Esophagus (tissue), 2 donors: ENCODE results near the gene SLC17A3. TPM values are rescaled to one million over a fixed set of nuclear protein-coding genes. Genes with fewer than 3 reads are reported as not detected.

Experiments used
- H3K27ac ChIP-seq, 2 donors: one replicate each; pipeline ENCODE4 v1.5.1; 2013; ENCODE audit warnings: low read depth in 2 of 2, mild to moderate bottlenecking in 2 of 2, inconsistent platforms in 1 of 2, low read length in 1 of 2, moderate library complexity in 1 of 2
- H3K27me3 ChIP-seq, 2 donors: one replicate each; pipeline ENCODE4 v1.6.1; 2013; ENCODE audit warnings: low read length in 2 of 2, control low read depth in 1 of 2, mild to moderate bottlenecking in 1 of 2; ENCODE audit not compliant: insufficient read depth in 2 of 2, control insufficient read depth in 1 of 2
- H3K36me3 ChIP-seq, 2 donors: one replicate each; pipeline ENCODE4 v1.6.1; 2013; ENCODE audit warnings: low read length in 1 of 2; ENCODE audit not compliant: control insufficient read depth in 2 of 2, insufficient read depth in 2 of 2
- H3K4me1 ChIP-seq, 2 donors: one replicate each; pipeline ENCODE4 v1.6.1; 2013; ENCODE audit warnings: low read length in 1 of 2; ENCODE audit not compliant: control insufficient read depth in 2 of 2, insufficient read depth in 2 of 2
- H3K4me3 ChIP-seq, 2 donors: one replicate each; pipeline ENCODE4 v1.5.1; 2013; ENCODE audit warnings: low read length in 2 of 2, mild to moderate bottlenecking in 2 of 2, low read depth in 1 of 2, moderate library complexity in 1 of 2
- H3K9me3 ChIP-seq, 2 donors: one replicate each; pipeline ENCODE4 v1.6.1; 2013; ENCODE audit warnings: mild to moderate bottlenecking in 2 of 2, low read depth in 1 of 2, low read length in 1 of 2, moderate library complexity in 1 of 2; ENCODE audit not compliant: control insufficient read depth in 2 of 2, insufficient read depth in 1 of 2
- WGBS, 2 donors: extraction: QIAGEN DNeasy Blood & Tissue Kit; methylation state at CpG; one replicate each; pipeline ENCODE4 v1.1.7; 2013; 5-methylcytosine and 5-hydroxymethylcytosine counted together
- polyA plus RNA-seq, 2 donors: library from polyadenylated mRNA; stranded (reverse); fragments of 200-250 nt; gene quantifications; one replicate each; pipeline ENCODE4 v1.2.3, GENCODE V29; 2013
- donor health status: healthy with polysubstance abuse.
- donor health status: Bipolar disorder and iron deficiency.

The SLC17A3 gene
- polyA plus RNA-seq, 2 donors = not detected

DNA sequence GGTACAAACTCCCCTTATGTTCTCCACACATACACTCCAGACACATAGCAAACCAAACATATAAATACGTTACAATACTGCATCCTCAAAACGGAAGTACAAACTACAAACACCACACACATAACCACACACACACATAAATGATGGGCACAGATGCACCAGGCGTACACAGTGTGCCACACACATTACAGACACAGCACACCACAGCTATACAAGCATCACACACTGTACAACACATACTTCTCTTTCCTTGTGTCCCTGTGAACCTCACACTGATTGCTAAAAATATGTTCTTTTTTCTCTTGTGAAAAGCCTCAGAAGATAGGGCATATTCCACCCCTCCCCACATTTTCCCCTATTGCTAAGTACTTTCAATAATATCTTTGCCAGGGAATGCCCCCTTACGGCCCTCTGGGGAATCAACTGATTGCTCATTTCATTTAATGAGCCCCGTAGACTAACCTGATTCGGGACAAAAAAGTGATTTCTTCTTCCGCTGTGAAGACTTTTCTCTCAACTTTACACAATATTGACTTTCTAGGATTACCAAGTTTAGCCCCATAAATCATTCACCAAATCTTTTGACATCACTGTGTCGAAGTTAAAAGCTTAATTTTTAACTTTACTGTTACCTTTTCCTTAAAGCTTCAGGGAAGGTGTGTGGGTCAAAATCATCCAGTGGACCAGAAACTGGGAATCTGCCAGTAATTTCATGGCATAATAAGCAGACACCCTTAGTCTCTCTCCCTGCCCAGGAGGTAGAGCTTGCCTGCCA lies 42.3 kb downstream of the SLC17A3 start, which contains the start of gene SLC17A1:
TSS of gene SLC17A1 (minus strand) at position 521 of the 775 bp plus-strand sequence. CDS start 1,495 bp downstream, outside the sequence.
- Histone ChIP-seq H3K4me3 (no peak within 1 kb of the TSS), H3K4me1 (no peaks in the 10 kb centered on the region), H3K27me3 (no peaks in the 10 kb centered on the region), H3K27ac (no peak within 1 kb of the TSS), H3K9me3 (no peaks in the 10 kb centered on the region), H3K36me3 (no peaks in the 10 kb centered on the region)
- 54 to 57% methylated on average over 8 of the region's 8 CpGs for WGBS, 2 donors

DNA sequence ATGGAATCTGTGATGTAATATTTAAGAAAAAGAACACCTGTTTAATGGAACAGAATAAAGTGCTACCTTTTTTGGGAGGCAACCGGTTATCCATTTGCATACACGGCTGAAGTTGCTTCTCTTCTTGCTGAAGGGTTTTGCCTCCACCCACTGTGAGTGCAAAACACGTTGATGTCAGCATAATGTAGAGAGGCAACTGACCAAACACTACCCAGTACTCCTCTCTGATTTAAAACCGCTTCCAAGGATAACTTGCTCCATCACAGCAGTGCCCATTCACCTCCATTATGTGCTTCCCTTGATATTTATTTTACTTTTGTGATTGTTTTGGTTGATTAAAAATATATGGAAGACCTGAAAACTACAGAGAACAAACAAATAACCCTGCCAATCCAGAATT lies 43.6 kb downstream of the SLC17A3 start:
- H3K36me3 ChIP-seq = no peaks in the 10 kb centered on the region
- 66 to 68% methylated on average over 4 of the region's 4 CpGs for WGBS, 2 donors
- no peaks in the 10 kb centered on the region for H3K27me3 ChIP-seq
- no peaks in the 10 kb centered on the region for H3K4me1 ChIP-seq
- no peak overlapping the region for H3K27ac ChIP-seq
- H3K9me3 ChIP-seq = no peaks in the 10 kb centered on the region
- H3K4me3 ChIP-seq = no peak overlapping the region

DNA sequence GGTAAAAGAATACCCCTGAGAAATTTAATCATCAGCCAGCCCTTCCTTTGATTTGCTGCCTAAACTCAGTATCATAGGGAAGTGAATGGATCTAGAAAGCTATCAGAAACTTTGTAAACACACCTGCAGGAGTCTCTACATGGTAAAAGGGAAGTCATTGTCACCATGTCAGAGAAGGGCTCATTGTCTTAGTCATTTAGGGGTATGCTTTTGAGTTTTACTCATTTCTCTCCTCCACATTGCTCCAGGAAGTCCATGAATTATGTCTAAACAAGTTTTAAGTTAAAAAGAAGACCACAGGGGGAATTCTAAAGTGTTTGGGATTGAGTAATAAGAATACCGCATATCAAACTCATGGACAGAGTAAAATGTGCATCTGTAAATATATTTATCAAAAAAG lies 44.7 kb downstream of the SLC17A3 start:
- H3K36me3 ChIP-seq = no peaks in the 10 kb centered on the region
- no peak overlapping the region for H3K27ac ChIP-seq
- H3K4me1 ChIP-seq = no peaks in the 10 kb centered on the region
- no peak overlapping the region for H3K4me3 ChIP-seq
- H3K27me3 ChIP-seq = no peaks in the 10 kb centered on the region
- WGBS, 2 donors = 81 to 82% methylated on average over 1 of the region's 1 CpG
- no peaks in the 10 kb centered on the region for H3K9me3 ChIP-seq

GRCh38 chr6:25821341-25821740 lies 52.7 kb downstream of the SLC17A3 start:
- Histone ChIP-seq H3K27ac (no peak overlapping the region), H3K4me3 (no peak overlapping the region), H3K9me3 (no peaks in the 10 kb centered on the region), H3K4me1 (no peaks in the 10 kb centered on the region), H3K27me3 (no peaks in the 10 kb centered on the region), H3K36me3 (no peaks in the 10 kb centered on the region)

DNA sequence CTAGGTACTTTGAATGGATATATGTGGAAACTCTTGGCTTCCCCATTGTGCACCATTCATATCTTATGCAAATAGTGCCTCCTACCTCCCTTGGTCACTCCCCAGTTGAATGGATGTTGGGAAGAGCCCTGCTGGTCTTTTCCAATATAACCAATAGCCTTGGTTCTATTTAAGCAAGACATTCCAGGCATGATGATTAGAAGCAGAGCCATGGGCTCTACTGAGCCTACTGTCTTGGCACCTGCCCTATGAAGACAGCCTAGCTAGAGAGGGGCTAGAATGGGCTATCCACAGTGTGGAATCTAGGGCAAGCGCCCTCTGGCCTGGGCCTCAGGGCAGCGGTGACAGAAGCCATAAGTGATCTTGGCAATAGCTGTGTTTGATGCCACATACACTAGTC lies 57.8 kb downstream of the SLC17A3 start:
- H3K9me3 ChIP-seq = no peaks in the 10 kb centered on the region
- H3K4me1 ChIP-seq = no peaks in the 10 kb centered on the region
- H3K27me3 ChIP-seq = no peaks in the 10 kb centered on the region
- no peaks in the 10 kb centered on the region for H3K36me3 ChIP-seq
- H3K4me3 ChIP-seq = no peak overlapping the region
- 94 to 96% methylated on average over 2 of the region's 2 CpGs for WGBS, 2 donors
- no peak overlapping the region for H3K27ac ChIP-seq

GRCh38 chr6:25815194-25815593 lies 58.8 kb downstream of the SLC17A3 start:
- Histone ChIP-seq H3K4me3 (no peak overlapping the region), H3K9me3 (no peaks in the 10 kb centered on the region), H3K27ac (no peak overlapping the region), H3K4me1 (no peaks in the 10 kb centered on the region), H3K27me3 (no peaks in the 10 kb centered on the region), H3K36me3 (no peaks in the 10 kb centered on the region)
- 62 to 63% methylated on average over 3 of the region's 3 CpGs for WGBS, 2 donors

DNA sequence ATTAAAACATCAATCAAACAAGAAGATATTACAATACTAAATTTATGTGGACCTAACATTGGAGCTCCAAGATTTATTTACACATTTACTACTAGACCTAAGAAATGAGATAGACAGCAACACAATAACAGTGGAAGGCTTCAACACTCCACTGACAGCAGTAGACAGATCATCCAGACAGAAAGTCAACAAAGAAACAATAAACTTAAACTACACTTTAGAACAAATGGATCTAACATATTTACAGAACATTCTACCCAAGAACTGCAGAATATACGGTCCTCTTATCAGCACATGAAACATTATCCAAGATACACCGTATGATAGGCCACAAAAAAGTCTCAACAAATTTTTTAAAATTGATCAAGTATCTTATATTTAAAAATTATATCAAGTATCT lies 69.2 kb downstream of the SLC17A3 start:
- H3K9me3 ChIP-seq = no peaks in the 10 kb centered on the region
- H3K4me3 ChIP-seq = no peak overlapping the region
- WGBS, 2 donors = 69 to 72% methylated on average over 2 of the region's 2 CpGs
- H3K36me3 ChIP-seq = no peaks in the 10 kb centered on the region
- H3K27ac ChIP-seq = no peak overlapping the region
- no peaks in the 10 kb centered on the region for H3K4me1 ChIP-seq
- H3K27me3 ChIP-seq = no peaks in the 10 kb centered on the region

DNA sequence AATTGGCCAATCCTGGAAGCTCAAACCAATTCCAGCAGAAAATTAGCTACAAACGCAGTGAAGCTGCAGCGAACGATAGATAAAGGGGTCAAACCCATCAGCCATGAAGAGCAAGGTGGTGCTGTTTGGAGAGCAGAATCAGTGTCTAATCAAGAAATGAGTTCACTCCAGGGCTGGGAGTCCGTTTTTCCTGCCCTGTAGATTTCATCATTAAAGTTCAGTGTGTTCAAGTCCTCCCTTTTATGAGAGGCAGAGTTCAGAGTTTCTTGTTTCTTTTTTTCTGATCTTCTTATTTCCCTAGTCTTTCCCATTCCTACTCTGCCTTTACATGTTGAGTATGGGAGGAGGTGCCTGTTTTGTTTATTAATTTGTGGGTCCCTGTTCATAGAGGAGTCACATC lies 72.6 kb downstream of the SLC17A3 start:
- H3K4me1 ChIP-seq = no peaks in the 10 kb centered on the region
- 69 to 75% methylated on average over 4 of the region's 4 CpGs for WGBS, 2 donors
- no peak overlapping the region for H3K4me3 ChIP-seq
- H3K9me3 ChIP-seq = no peaks in the 10 kb centered on the region
- H3K36me3 ChIP-seq = no peaks in the 10 kb centered on the region
- H3K27me3 ChIP-seq = no peaks in the 10 kb centered on the region
- H3K27ac ChIP-seq = no peak overlapping the region
